ENCODE results near the gene TMPRSS7. TPM values are rescaled to one million over a fixed set of nuclear protein-coding genes. Genes with fewer than 3 reads are reported as not detected.
A peak's percentile ranks its signal among the peaks of the same experiment; 100 is the strongest.

Gene TMPRSS7
- total RNA-seq, 1 donor from 2014 or later: 0.15 TPM

- peaks cover 9% of the 10 kb centered on the region for H3K36me3 ChIP-seq
- peak; percentile 70 for TF ChIP-seq CTCF (IDR thresholded peaks at IDR 0.05)
- ATAC-seq: peak; percentile 82 to 86
- no peaks in the 10 kb centered on the region for H3K4me1 ChIP-seq
- DNase-seq: no peak
- no peak overlapping the region for H3K4me3 ChIP-seq
- H3K27me3 ChIP-seq (ENCODE audit: low read depth): no peaks in the 10 kb centered on the region
- intact Hi-C loops (cut with DNase I): no loop called here
- no peak overlapping the region for H3K27ac ChIP-seq
- H3K9me3 ChIP-seq: no peaks in the 10 kb centered on the region
Observed at GRCh38 chr3:112111785-112112402, 77.4 kb downstream of the TMPRSS7 start.

GRCh38 chr3:112114576-112115160, 80.1 kb downstream of the TMPRSS7 start:
- intact Hi-C loops (cut with DNase I): no loop called here
- DNase-seq (no peak), ATAC-seq (no peak)
- H3K4me3 ChIP-seq: no peak overlapping the region
- H3K4me1 ChIP-seq: peaks cover 2% of the 10 kb centered on the region
- H3K27ac ChIP-seq: no peak overlapping the region
- peaks cover 9% of the 10 kb centered on the region for H3K36me3 ChIP-seq
- H3K27me3 ChIP-seq (ENCODE audit: low read depth): no peaks in the 10 kb centered on the region
- TF ChIP-seq CTCF (IDR thresholded peaks at IDR 0.05): no peak
- no peaks in the 10 kb centered on the region for H3K9me3 ChIP-seq

GRCh38 chr3:112115161-112115739, 80.7 kb downstream of the TMPRSS7 start:
- no peak for ATAC-seq

GRCh38 chr3:112115806-112116383, 81.4 kb downstream of the TMPRSS7 start:
- no peak overlapping the region for H3K4me3 ChIP-seq
- no peak for TF ChIP-seq CTCF (IDR thresholded peaks at IDR 0.05)
- DNase-seq (no peak), ATAC-seq (no peak)
- no peaks in the 10 kb centered on the region for H3K27me3 ChIP-seq (ENCODE audit: low read depth)
- H3K36me3 ChIP-seq: peaks cover 9% of the 10 kb centered on the region
- peaks cover 11% of the 10 kb centered on the region for H3K4me1 ChIP-seq
- H3K9me3 ChIP-seq: no peaks in the 10 kb centered on the region
- H3K27ac ChIP-seq: no peak overlapping the region
- intact Hi-C loops (cut with DNase I): no loop called here

More at GRCh38 chr3:112115161-112115739, 80.7 kb downstream of the TMPRSS7 start:
- no peak for TF ChIP-seq CTCF (IDR thresholded peaks at IDR 0.05)
- Histone ChIP-seq H3K27me3 (ENCODE audit: low read depth) (no peaks in the 10 kb centered on the region), H3K36me3 (peaks cover 9% of the 10 kb centered on the region), H3K4me1 (peaks cover 8% of the 10 kb centered on the region), H3K27ac (no peak overlapping the region), H3K4me3 (no peak overlapping the region), H3K9me3 (no peaks in the 10 kb centered on the region)
- no peak for DNase-seq
- intact Hi-C loops (cut with DNase I): no loop called here

GRCh38 chr3:112116748-112117186, 82.2 kb downstream of the TMPRSS7 start:
- Histone ChIP-seq H3K4me3 (peak overlapping the region; percentile 15), H3K36me3 (peaks cover 9% of the 10 kb centered on the region), H3K27ac (no peak overlapping the region), H3K4me1 (peaks cover 11% of the 10 kb centered on the region), H3K27me3 (ENCODE audit: low read depth) (no peaks in the 10 kb centered on the region), H3K9me3 (no peaks in the 10 kb centered on the region)
- TF ChIP-seq CTCF (IDR thresholded peaks at IDR 0.05): no peak
- ATAC-seq: no peak
- DNase-seq: no peak
- intact Hi-C loops (cut with DNase I): no loop called here

All from lower lobe of right lung (tissue), 2 donors.